GM12878 (cell line): ENCODE data around the gene DSG4. TPM values are rescaled to one million over a fixed set of nuclear protein-coding genes. Genes with fewer than 3 reads are reported as not detected.

ENCODE experiments used
- ATAC-seq: fragments of 200-7000 bp; cut with Tn5 transposase; 3 replicates; pipeline ENCODE4 v1.9.1; 2020; ENCODE audit warnings: mild to moderate bottlenecking, moderate library complexity
- BruUV-seq: library from RNA; stranded (reverse); fragments of 400-500 nt; replicated peaks from 2 replicates; lab custom pipeline; 2021; lab: Mats Ljungman, UMichigan
- CTCF ChIA-PET: fragments of 300-600 bp; sonication (Branson Sonifier 250); formaldehyde crosslinking; extraction: SDS; loops from one replicate; lab custom pipeline; 2021; ENCODE audit warnings: inconsistent platforms; lab: Yijun Ruan, JAX
- POLR2A ChIA-PET: fragments of 350-600 bp; formaldehyde crosslinking; extraction: SDS; loops from one replicate; lab custom pipeline; 2021; ENCODE audit warnings: inconsistent platforms; lab: Charles Lee
- RAD21 ChIA-PET: fragments of 300-600 bp; sonication (Branson Sonifier 250); formaldehyde crosslinking; loops from one replicate; lab custom pipeline; 2023; ENCODE audit warnings: antibody characterized with exemption; ENCODE audit not compliant: unreplicated experiment; lab: Charles Lee
- SMC1A ChIA-PET: fragments of 300-600 bp; sonication (Branson Sonifier 250); formaldehyde crosslinking; loops from one replicate; lab custom pipeline; 2023; ENCODE audit not compliant: unreplicated experiment, uncharacterized antibody; lab: Charles Lee
- DNase-seq: peaks from one replicate; pipeline ENCODE4 v3.0.0-alpha.2; 2011; ENCODE audit warnings: low read depth, low spot score
- FAIRE-seq: peaks from 3 replicates; lab custom pipeline; 2011; peaks lifted over from hg19 to GRCh38; lab: Jason Lieb, UNC
- H2AFZ ChIP-seq: 2 replicates; pipeline ENCODE4 v1.6.0; 2011; ENCODE audit warnings: low read depth, low read length, control low read depth; ENCODE audit not compliant: control insufficient read depth
- H3K27ac ChIP-seq: 2 replicates; pipeline ENCODE4 v1.5.1; 2011; ENCODE audit warnings: control low read depth; ENCODE audit not compliant: control insufficient read depth, insufficient read depth
- H3K27me3 ChIP-seq, 2 experiments: replicated peaks in 1 of 2; 2 replicates each; pipeline versions ENCODE4 v1.6.0 to v1.6.1; 2011; ENCODE audit warnings: low read length in 1 of 2; ENCODE audit not compliant: control insufficient read depth in 2 of 2, insufficient read depth in 2 of 2
- H3K36me3 ChIP-seq, 2 experiments: 2 replicates each; pipeline ENCODE4 v1.5.1; 2011; ENCODE audit warnings: low read length in 1 of 2; ENCODE audit not compliant: control insufficient read depth in 2 of 2, insufficient read depth in 2 of 2
- H3K4me1 ChIP-seq: 2 replicates; pipeline ENCODE4 v1.6.1; 2011; ENCODE audit warnings: mild to moderate bottlenecking, low read length, moderate library complexity, mixed read lengths; ENCODE audit not compliant: control insufficient read depth, insufficient read depth
- H3K4me2 ChIP-seq: 2 replicates; pipeline ENCODE4 v1.6.0; 2011; ENCODE audit warnings: control low read depth; ENCODE audit not compliant: control insufficient read depth, insufficient read depth
- H3K4me3 ChIP-seq: fragments of 200-600 bp; sonication (generic); 2 replicates; pipeline ENCODE4 v1.5.1; 2016
- H3K79me2 ChIP-seq: 2 replicates; pipeline ENCODE4 v1.6.0; 2011; ENCODE audit warnings: low read length; ENCODE audit not compliant: control insufficient read depth, insufficient read depth
- H3K9ac ChIP-seq: 2 replicates; pipeline ENCODE4 v1.8.0; 2011; ENCODE audit warnings: low read length, control low read depth, mixed read lengths; ENCODE audit not compliant: control insufficient read depth, insufficient read depth
- H3K9me3 ChIP-seq: replicated peaks from 3 replicates; pipeline ENCODE4 v1.5.1; 2011; ENCODE audit warnings: mild to moderate bottlenecking, low read length; ENCODE audit not compliant: control insufficient read depth, insufficient read depth
- H4K20me1 ChIP-seq: 2 replicates; pipeline ENCODE4 v1.6.0; 2011; ENCODE audit not compliant: control insufficient read depth, insufficient read depth
- BHLHE40 ChIP-seq, 2 experiments: fragments of 450-650 bp in 1 of 2; IDR thresholded peaks; 2 replicates each; pipeline ENCODE4 v1.6.1; 2011 to 2017; ENCODE audit warnings: low read depth in 2 of 2, borderline replicate concordance in 1 of 2, improper control_type of control experiment in 1 of 2, low read length in 1 of 2, mild to moderate bottlenecking in 1 of 2
- CEBPB ChIP-seq, 2 experiments: fragments of 150-350 bp in 1 of 2; IDR thresholded peaks; 2 replicates each; pipeline ENCODE4 v1.6.1; 2012 to 2014; ENCODE audit warnings: low read depth in 2 of 2, low read length in 2 of 2, borderline replicate concordance in 1 of 2, inconsistent platforms in 1 of 2
- HDAC6 ChIP-seq: fragments of 200-600 bp; sonication (generic); IDR thresholded peaks from one replicate; pipeline ENCODE4 v1.8.0; 2017; ENCODE audit warnings: antibody characterized with exemption; ENCODE audit not compliant: unreplicated experiment
- IKZF1 ChIP-seq: fragments of 450-650 bp; conservative IDR thresholded peaks from 2 replicates; pipeline ENCODE4 v1.6.1; 2017; ENCODE audit warnings: antibody characterized with exemption, mild to moderate bottlenecking
- LARP7 ChIP-seq: fragments of 450-650 bp; IDR thresholded peaks from 2 replicates; pipeline ENCODE4 v1.6.1; 2017; ENCODE audit warnings: mild to moderate bottlenecking
- NR2C2 ChIP-seq: IDR thresholded peaks from 2 replicates; pipeline ENCODE4 v1.6.1; 2011; ENCODE audit warnings: borderline replicate concordance, low read depth; ENCODE audit not compliant: control insufficient read depth, insufficient read length
- NRF1 ChIP-seq: conservative IDR thresholded peaks from 2 replicates; pipeline ENCODE4 v1.6.1; 2011; ENCODE audit warnings: mild to moderate bottlenecking, low read depth, low read length, improper control_type of control experiment
- POLR2AphosphoS2 ChIP-seq: IDR thresholded peaks from 2 replicates; pipeline ENCODE4 v1.6.1; 2011; ENCODE audit warnings: low read depth, mild to moderate bottlenecking, low read length, improper control_type of control experiment, moderate library complexity
- RUNX3 ChIP-seq: IDR thresholded peaks from 2 replicates; pipeline ENCODE4 v1.6.1; 2012; ENCODE audit warnings: low read length, inconsistent platforms
- STAT3 ChIP-seq: IDR thresholded peaks from 2 replicates; pipeline ENCODE4 v1.6.1; 2011; ENCODE audit warnings: low read depth, low read length, improper control_type of control experiment
- TBL1XR1 ChIP-seq: IDR thresholded peaks from 2 replicates; pipeline ENCODE4 v1.6.1; 2012; ENCODE audit warnings: low read depth, low read length, improper control_type of control experiment
- YBX1 ChIP-seq: fragments of 450-650 bp; IDR thresholded peaks from 2 replicates; pipeline ENCODE4 v1.6.1; 2016; ENCODE audit warnings: antibody characterized with exemption
- ZNF207 ChIP-seq: fragments of 450-650 bp; IDR thresholded peaks from 2 replicates; pipeline ENCODE4 v1.6.1; 2014; ENCODE audit warnings: antibody characterized with exemption, mild to moderate bottlenecking, borderline replicate concordance
- WGBS: methylation state at CpG from one replicate; pipeline ENCODE4 v1.1.6; 2016; ENCODE audit warnings: low lambda C conversion rate; ENCODE audit not compliant: insufficient replicate concordance, insufficient coverage; ENCODE audit errors: missing lambda C conversion rate; 5-methylcytosine and 5-hydroxymethylcytosine counted together
- in situ Hi-C: fragments of 300-500 bp; cut with MboI; formaldehyde crosslinking; loops from 9 replicates; pipeline ENCODE4 v1.14.3; 2018; ENCODE audit warnings: mixed read lengths
- intact Hi-C: fragments of 100-400 bp; cut with micrococcal nuclease; formaldehyde crosslinking; loops from one replicate; pipeline ENCODE4 v1.14.2; 2022; ENCODE audit not compliant: unreplicated experiment
- polyA plus RNA-seq, 11 experiments: library from polyadenylated mRNA; depleted of rRNA in 4 of 11; unstranded in 6 of 11; stranded (reverse) in 5 of 11; fragments of >200 nt; fragmentation: Nextera tagmentation in 4 of 11; fragmentation: Illumina TruSeq in 1 of 11; extraction: Ambion mirVana in 4 of 11; extraction: Trizol in 1 of 11; gene quantifications; 1 replicate in 1 of 11; 2 replicates in 10 of 11; pipeline versions ENCODE4 v1.2.1 to v1.2.3, GENCODE V29; 2011 to 2016; ENCODE audit warnings: inconsistent platforms in 2 of 11, missing spikeins in 2 of 11, low read depth in 1 of 11
- total RNA-seq, 4 experiments: library from RNA; depleted of rRNA in 3 of 4; stranded (reverse); fragments of >200 nt in 3 of 4; fragmentation: Illumina TruSeq in 1 of 4; extraction: Trizol in 1 of 4; gene quantifications; 2 replicates each; pipeline versions ENCODE4 v1.2.1 to v1.2.3, GENCODE V29; 2013 to 2021
- TF ChIP-seq, protein P1 (sequence below): fragments of 150-350 bp; IDR thresholded peaks from 2 replicates; pipeline ENCODE4 v1.6.1; 2014; ENCODE audit warnings: mild to moderate bottlenecking, low read depth, low read length
- TF ChIP-seq, protein P2 (sequence below): fragments of 450-650 bp; formaldehyde crosslinking; IDR thresholded peaks from 2 replicates; pipeline ENCODE4 v1.4.0; 2020; ENCODE audit warnings: mild to moderate bottlenecking, moderate library complexity
- TF ChIP-seq, protein P3 (sequence below): fragments of 450-650 bp; IDR thresholded peaks from 2 replicates; pipeline ENCODE4 v1.6.1; 2016; ENCODE audit warnings: mild to moderate bottlenecking

The DSG4 gene
- total and polyA plus RNA-seq, 10 of the 15 experiments (the other 5 are each of a cell fraction or from before 2014, with no cell fraction given) = 0.07 to 0.59 (median 0.17) TPM; not detected in 1

DNA sequence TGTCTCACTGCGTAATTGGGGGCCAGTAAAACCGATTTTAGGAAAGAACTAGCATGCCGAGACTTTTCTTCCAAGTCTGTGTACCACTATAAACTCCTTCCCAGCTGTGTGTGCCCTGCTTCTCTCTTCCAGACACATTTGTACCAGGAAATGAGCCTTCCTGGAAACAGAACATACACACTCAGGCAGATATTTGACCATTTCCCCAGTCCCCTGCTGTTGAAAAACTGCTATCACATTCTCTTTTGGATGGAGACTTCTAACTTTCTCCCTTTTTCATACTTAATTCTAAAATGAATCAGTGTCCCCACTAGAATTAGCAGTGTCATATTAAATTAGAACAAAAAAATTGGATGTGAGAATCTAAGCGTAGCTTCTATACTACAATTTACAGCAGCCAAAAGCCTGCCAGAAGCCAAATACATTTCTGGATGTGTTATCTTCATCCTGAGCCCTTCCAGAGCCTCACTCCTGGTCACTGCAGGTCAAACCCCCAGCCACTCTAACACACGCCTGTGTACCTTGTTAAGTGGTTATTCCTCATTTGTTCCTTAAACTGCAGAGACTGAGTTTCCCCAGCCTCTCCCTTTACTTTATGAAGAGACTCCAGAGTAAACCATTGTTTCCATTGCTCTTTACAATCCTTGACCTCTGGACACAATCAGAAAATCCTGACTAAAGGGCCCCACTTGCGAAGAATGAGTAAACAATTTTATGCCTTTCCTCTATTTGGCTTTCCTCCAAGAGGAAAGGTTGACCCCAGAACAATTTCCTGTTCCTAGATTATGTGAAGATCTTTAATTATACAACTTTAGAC lies 20.4 kb downstream of the DSG4 start (continued):
- TF ChIP-seq, protein P1, sequence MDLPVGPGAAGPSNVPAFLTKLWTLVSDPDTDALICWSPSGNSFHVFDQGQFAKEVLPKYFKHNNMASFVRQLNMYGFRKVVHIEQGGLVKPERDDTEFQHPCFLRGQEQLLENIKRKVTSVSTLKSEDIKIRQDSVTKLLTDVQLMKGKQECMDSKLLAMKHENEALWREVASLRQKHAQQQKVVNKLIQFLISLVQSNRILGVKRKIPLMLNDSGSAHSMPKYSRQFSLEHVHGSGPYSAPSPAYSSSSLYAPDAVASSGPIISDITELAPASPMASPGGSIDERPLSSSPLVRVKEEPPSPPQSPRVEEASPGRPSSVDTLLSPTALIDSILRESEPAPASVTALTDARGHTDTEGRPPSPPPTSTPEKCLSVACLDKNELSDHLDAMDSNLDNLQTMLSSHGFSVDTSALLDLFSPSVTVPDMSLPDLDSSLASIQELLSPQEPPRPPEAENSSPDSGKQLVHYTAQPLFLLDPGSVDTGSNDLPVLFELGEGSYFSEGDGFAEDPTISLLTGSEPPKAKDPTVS = no peak
- TF ChIP-seq YBX1 = no peak

DNA sequence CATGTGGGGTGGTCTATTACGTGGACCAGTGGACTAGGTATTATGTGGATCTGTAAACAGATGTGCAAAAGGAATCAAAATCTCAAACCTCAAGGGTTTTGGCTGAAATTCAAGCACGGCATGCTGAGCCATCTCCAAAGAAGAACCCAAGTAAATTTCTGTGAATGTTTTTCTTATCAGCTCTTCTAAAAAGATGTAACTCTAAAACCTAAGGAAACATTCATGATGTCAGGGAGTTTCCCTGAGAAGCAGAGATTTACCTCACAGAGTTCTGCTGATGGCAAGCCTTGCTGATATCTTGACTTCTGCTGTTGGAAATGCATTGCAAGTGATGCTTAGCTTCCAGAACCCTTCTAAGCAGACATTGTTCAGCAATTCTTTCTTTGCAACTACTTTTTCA lies 21.6 kb downstream of the DSG4 start:
- ChIA-PET SMC1A (interaction anchor here (0.8 kb wide), 1 partner anchor 15 kb away, joined by 3 read pairs; no protein-coding TSS in a partner anchor), CTCF (no interaction called here), RAD21 (no interaction called here), POLR2A (no interaction called here)
- FAIRE-seq (no peak), ATAC-seq (no peak), DNase-seq (no peak)
- Histone ChIP-seq H4K20me1 (no peaks in the 10 kb centered on the region), H3K79me2 (no peaks in the 10 kb centered on the region), H3K9ac (no peak overlapping the region), H3K36me3 (no peaks in the 10 kb centered on the region), H2AFZ (no peak overlapping the region), H3K27me3 (no peaks in the 10 kb centered on the region), H3K4me3 (no peak overlapping the region), H3K4me2 (no peak overlapping the region), H3K4me1 (no peaks in the 10 kb centered on the region), H3K27ac (no peak overlapping the region), H3K9me3 (no peaks in the 10 kb centered on the region)
- BruUV-seq = no TSS peak
- 3% methylated on average over 2 of the region's 2 CpGs for WGBS
- in situ Hi-C loops = no loop called here
- intact Hi-C loops = no loop called here
- TF ChIP-seq, protein P2, sequence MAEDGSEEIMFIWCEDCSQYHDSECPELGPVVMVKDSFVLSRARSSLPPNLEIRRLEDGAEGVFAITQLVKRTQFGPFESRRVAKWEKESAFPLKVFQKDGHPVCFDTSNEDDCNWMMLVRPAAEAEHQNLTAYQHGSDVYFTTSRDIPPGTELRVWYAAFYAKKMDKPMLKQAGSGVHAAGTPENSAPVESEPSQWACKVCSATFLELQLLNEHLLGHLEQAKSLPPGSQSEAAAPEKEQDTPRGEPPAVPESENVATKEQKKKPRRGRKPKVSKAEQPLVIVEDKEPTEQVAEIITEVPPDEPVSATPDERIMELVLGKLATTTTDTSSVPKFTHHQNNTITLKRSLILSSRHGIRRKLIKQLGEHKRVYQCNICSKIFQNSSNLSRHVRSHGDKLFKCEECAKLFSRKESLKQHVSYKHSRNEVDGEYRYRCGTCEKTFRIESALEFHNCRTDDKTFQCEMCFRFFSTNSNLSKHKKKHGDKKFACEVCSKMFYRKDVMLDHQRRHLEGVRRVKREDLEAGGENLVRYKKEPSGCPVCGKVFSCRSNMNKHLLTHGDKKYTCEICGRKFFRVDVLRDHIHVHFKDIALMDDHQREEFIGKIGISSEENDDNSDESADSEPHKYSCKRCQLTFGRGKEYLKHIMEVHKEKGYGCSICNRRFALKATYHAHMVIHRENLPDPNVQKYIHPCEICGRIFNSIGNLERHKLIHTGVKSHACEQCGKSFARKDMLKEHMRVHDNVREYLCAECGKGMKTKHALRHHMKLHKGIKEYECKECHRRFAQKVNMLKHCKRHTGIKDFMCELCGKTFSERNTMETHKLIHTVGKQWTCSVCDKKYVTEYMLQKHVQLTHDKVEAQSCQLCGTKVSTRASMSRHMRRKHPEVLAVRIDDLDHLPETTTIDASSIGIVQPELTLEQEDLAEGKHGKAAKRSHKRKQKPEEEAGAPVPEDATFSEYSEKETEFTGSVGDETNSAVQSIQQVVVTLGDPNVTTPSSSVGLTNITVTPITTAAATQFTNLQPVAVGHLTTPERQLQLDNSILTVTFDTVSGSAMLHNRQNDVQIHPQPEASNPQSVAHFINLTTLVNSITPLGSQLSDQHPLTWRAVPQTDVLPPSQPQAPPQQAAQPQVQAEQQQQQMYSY (CRISPR knock-in tag) = no peak
- no peak for TF ChIP-seq TBL1XR1
- no peak for TF ChIP-seq NR2C2
- no peak for TF ChIP-seq RUNX3
- TF ChIP-seq HDAC6 = no peak
- TF ChIP-seq POLR2AphosphoS2 = no peak
- no peak for TF ChIP-seq ZNF207
- no peak for TF ChIP-seq CEBPB (IDR thresholded peaks at IDR 0.05; ENCODE audit: borderline replicate concordance in 1 of 2, low read depth in 2 of 2, low read length in 2 of 2)
- no peak for TF ChIP-seq STAT3
- TF ChIP-seq, protein P3, sequence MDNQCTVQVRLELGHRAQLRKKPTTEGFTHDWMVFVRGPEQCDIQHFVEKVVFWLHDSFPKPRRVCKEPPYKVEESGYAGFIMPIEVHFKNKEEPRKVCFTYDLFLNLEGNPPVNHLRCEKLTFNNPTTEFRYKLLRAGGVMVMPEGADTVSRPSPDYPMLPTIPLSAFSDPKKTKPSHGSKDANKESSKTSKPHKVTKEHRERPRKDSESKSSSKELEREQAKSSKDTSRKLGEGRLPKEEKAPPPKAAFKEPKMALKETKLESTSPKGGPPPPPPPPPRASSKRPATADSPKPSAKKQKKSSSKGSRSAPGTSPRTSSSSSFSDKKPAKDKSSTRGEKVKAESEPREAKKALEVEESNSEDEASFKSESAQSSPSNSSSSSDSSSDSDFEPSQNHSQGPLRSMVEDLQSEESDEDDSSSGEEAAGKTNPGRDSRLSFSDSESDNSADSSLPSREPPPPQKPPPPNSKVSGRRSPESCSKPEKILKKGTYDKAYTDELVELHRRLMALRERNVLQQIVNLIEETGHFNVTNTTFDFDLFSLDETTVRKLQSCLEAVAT = no peak
- TF ChIP-seq IKZF1 = no peak
- TF ChIP-seq LARP7 = no peak
- no peak for TF ChIP-seq NRF1
- no peak for TF ChIP-seq BHLHE40 (IDR thresholded peaks at IDR 0.05; ENCODE audit: borderline replicate concordance in 1 of 2, low read depth in 2 of 2, low read length in 1 of 2)
